T follicular helper cell (primary cell): ENCODE results near the gene PCSK2.

Experiments used
- DNase-seq: peaks from one replicate; pipeline ENCODE4 v3.0.0-alpha.2; 2020; ENCODE audit warnings: low read depth

Gene PCSK2

DNA sequence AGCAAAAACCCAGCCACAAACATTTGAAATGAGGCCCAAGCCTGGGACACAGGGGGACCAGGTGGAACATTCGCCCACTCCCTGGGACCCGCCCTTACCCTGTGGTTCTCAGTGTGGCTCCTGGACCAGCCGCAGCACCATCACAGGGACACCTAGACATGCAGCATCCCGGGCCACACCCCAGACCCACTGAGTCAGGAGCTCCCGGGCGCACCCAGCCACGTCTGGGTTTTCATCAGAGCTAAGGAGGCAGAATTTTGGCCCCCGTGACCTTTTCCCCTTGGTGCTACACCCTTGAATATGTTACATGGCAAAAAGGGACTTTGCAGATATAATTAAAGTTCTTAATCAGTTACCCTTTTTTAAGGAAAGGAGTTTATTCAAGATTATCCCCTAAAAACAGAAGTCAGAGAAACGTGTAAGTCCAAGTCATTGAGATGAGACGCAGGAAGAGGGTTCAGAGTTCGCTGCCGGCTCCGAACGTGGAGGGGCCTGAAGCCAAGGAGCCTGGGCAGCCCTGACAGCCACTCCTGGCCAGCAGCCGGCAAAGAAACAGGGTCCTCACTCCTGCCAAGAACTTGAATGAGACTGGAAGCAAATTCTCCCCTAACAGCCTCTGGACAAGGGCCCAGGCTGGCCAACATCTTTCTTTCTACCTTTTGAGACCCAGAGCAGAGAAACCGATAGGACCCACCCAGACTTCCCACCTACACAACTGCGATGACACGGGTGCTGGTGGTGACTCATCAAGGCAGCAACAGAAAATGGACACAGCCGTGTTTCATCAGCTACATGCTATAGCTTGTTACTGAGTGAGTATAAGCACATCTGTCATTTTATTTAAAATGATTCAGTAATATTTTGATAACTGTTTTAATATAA lies 279.0 kb downstream of the PCSK2 start:
- no peak for DNase-seq

DNA sequence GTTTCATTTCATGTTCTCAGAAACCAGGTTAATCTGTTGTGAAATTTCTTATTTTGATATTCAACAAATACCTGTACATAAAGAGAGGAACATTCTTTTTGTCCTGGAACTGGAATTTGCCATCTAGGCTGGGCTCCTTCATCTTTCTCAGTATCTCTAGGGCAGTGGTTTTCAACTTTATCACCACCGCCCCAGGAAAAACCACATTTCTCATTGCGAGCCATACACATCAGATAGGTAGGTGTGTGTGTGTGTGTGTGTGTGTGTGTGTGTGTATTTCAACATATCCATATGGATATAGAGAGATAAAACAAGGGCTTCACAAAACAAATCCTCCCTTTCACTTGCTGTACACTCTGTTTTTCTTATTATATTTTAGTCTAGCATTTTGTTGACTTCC lies 280.2 kb downstream of the PCSK2 start:
- no peak for DNase-seq

DNA sequence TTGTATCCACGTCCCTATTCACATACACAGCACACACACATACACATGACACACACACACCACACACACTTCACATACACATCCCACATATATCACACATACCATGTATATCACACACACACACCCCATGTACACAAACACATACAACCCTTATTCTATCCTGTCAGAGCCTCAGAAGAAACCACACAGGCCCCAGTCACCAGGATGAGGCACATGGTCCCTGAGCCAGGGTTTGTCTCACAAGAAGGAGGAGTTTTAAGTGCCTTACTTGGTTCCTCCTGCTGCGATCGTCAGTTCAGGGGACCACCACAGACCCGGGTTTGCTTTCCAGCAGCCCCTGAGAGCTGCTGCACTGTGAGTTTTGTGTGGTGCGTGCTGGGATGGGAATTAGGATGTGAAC lies 280.7 kb downstream of the PCSK2 start:
- DNase-seq: no peak

DNA sequence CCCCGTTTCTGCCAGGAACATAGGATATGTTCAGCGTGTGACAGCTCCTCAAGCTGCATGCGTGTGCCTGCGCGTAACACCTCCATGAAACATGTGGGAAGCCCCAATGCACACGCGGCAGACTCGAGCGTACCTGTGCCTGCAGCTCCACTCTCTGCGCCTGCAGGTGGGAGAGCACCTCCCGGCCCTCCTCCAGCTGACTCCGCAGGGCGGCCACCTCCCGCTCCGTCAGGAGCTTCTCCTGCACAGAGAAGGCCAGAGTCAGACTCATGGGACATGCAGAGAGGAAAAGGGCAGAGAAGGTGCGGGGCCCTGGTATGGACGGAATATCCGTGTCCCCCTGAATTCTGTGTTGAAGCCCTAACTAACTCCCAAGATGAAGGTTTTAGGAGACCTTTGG lies 281.9 kb downstream of the PCSK2 start:
- DNase-seq: no peak

DNA sequence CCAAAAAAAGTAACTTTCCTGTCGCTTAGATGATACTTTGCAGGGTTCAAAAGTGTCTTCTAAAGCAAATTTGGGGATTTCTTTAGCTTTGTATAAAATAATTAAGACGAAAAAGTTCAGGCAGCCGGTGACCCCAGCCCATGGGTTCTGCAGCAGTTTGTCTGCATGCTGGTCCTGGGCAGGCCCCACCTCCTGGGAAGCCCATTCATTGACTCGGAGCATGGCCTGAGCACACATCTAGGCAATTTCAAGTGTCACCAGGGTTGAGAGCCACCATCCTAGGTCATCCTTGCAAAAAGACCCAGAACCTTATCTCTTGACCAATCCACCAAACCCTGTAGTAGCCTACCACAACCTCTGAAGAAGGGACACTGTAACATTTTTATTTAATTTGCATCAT lies 283.7 kb downstream of the PCSK2 start:
- DNase-seq: no peak

DNA sequence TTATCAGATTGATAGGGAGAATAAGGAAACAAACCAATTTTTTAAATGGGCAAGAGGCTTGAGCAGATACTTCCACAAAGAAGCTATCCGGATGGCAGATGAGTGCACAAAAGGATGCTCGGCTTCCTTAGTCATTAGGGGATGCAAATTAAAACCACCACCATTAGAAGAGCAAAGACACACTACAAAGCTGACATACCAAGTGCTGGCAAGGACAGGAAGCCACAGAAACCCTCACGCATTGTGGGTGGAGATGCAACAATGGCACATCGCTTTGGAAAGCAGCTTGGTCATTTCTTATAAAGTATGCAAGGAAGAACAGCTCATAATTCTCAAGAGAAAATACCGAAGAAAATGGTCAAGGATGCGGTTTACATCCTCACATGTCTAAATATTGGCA lies 284.6 kb downstream of the PCSK2 start:
- no peak for DNase-seq

DNA sequence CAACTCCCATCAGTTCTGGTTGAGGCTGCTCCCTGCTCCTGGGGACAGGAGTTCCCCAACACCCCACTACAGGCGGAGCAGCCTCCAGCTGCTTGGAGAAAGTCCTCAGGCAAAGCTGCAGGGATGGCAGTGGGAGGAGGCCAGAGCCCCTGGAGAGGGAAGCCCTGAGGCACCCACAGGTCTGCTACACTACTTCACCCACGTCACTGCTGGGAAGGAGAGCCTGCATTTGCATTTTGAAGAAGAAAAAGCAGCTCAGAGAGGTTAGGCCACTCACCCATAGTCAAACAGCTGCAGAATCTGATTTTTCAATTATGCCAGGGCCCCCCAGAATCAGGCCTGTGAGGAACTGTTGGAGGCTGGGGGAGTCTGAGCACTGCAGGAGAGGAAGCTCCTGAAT lies 287.1 kb downstream of the PCSK2 start:
- DNase-seq: no peak

DNA sequence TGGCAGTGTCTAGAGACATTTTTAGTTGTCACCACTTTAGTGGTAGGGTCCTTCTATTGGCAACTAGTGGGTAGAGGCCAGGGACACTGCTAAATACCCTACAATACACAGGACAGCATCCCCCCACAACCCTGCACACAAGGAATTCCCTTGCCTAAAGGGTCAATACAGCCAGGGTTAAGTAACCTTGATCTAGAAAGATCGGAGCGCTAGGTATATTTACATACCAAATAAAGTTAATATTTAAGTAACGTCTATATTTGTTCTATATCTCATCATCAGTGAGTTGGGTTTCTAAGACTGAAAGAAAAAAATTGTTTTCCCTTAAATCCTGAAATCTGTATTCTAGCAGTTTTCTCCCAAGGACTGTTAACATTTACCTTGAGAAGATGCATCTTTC lies 288.2 kb downstream of the PCSK2 start:
- no peak for DNase-seq

DNA sequence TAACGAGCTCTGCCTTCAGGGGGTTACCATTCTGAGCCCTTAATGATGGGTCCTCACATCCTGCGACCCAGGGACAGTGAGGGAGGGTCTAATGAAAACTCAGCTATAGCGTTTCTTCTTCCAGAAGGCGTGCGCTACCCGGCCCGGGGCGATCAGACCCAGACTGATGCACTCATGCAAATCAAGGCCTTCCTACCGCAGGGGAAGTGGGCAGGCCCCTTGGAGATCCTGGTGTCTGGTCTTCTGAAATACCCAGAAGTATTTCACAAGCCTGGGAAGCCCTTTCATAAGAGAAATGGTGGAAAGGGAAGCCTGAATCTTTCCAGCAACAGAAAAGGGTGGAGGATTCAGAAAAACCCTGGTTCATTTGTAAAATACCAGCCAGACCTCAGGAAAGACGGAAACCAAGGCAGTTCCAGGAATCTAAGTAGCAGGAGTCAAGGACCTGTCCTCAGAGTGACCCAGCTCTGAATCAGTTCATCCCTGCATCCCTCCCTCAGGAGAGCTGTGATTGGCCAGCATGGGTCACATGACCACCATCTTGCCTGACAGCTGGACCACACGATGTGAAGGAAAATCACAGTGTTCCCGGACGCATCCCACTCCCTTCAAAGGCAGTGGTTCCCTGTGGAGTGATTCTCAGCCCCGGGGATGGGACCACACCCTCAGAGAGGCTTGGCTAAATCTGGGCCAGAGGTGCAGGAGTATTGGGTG lies 291.7 kb downstream of the PCSK2 start:
- DNase-seq: no peak

DNA sequence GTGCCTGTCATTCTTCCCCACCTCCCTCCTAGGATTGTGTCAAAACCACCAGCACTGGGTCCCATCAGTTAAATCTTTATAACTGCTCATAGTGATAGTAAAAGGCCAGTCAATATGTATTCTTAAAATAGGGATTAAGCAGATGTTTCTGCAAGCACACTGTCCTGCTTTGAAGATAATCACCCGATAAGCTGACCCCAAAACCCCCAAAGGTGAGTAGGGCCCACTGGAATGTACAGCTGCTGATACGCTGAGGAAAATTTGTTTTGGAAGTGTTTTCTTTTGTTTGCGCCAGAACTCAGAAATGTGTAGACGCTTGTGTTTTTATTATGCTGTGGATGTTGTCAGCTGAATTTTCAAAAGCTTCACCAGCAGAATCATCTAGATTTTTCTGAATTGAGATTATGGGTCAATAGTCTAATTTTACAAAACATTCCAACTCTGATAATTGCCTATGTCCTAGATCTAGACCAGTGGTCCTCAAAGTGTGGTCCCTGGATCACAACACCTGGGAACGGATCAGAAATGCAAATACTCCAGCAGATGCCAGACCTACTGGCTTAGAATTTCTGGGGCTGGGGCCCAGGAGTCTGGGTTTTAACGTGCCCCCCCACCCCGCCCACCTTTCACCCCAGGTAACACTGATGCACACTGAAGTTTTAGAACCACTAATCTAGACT lies 292.9 kb downstream of the PCSK2 start:
- DNase-seq: no peak

DNA sequence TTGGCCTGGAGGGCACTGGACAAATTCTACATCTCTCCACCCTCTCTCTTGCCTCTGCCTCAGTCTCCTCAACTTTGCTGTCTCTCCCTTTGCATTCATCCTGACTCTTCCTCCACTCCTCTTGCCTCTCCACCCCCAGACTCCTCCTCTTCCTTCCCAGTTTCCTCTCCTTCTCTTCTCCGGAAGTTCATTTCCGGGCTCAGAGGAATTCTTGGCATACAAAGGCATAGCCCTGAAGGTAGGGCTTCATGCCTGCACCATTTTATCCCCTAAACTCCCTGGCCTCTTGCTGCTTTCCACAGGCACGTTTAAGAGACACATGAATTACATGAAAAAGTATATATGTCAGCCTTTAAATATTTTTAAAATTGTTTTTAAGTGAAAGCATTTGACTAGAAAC lies 293.7 kb downstream of the PCSK2 start:
- no peak for DNase-seq

DNA sequence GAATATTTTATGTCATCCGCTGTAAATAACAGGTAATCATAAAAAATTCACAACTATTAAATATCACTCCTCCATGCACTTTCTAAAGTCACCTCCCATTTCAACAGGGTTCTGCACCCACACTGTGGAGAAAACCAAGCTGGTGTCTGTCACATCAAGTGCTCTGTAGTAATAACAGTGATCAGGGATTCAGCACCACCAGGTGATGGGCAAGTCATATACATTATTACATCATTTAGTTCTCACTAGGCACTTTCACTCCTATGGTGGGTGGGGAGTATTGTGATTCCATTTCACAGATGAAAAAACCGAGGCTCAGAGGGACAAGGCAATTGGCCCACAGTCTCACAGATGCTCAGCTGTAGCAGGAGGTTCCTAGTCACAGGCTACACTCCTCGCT lies 295.7 kb downstream of the PCSK2 start:
- DNase-seq: no peak

DNA sequence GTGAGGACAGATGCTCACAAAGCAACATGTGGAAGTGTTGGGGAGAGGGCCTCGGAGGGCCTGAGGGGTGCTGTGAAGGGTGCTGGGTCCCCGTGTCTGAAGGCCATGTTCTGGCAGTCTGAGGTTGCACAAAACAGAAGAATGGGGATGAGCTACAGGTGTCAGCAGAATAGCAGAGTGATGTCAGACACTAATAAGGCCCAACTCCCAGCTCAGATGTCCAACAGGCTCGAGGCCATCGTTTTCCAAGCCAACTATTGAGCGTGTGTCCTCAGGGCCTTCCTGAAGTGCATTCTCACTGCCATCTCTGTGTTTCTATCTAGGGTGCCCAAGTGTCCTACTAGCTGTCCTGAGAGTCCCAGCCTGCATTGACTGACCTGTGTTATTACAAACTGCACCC lies 296.5 kb downstream of the PCSK2 start:
- no peak for DNase-seq

DNA sequence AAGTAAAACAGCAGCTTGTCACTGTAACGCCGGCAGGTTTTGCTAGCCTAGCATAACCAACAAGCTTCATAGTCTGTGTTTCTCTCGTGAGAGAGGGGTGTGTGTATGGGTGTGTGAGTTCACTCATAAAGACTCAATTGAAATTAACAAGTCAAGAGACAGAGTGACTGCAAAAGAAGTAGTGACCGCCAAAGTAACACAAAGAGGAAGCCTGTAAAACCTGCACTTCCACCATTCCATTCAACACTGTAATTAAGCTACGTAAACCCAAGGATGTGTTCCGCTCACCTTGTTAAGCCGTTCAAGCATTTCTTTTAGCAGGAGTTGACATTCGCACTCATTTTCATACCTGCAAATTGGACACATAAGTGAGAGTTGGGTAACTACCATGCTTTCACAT lies 297.7 kb downstream of the PCSK2 start:
- DNase-seq: no peak

DNA sequence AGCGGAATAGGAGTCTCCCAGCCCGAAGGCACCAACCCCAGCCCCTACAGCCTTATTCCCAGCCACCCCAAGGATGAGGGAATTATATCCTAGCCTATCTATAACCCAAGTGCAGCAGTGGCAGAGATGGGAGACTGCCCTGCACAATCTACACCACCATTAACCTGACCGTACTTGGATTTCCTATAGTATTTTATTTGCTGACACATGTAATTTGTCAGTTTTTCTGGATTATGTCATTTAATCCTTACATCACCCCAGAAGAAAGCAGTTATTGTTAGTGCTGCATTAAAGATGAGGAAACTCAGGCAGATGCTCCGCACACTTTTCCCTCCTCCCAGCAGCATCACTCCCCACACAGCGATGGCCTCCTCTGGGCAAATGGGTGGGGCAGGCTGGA lies 298.3 kb downstream of the PCSK2 start:
- DNase-seq: no peak

DNA sequence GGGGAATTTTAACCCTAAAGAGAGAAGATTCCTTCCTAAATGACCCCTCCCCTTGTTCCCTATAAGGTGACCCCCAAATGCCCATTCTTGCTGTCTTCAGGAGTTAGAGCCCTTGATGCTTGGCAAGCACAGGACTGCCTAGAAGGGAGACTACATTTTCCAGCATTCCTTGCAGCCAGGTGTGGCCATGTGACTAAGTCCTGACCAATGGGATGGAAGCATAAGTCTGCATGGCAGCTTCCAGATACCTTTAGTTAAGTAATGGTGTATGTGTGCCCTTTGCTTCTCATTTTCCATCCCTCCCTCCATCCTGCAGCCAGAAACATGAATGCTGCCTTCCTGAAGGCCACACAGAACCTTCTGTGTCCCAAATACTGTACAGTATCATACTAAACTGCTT lies 298.8 kb downstream of the PCSK2 start:
- no peak for DNase-seq

DNA sequence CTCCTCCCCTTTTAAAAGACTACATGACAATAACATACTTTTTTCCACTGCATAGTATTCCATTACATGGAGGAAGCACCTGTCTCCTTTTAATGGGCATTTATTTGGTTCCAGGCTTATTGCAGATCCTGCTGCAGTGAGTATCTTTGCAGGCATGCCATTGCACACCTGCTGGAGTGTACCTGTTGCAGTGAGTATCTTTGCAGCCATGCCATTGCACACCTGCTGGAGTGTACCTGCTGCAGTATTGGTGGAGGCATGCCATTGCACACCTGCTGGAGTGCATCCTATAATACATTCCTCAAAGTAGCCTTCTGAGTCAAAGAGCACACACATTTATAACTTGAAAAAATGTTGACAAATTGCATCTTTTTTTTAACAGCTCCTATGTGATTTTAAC lies 302.7 kb downstream of the PCSK2 start:
- DNase-seq: no peak

DNA sequence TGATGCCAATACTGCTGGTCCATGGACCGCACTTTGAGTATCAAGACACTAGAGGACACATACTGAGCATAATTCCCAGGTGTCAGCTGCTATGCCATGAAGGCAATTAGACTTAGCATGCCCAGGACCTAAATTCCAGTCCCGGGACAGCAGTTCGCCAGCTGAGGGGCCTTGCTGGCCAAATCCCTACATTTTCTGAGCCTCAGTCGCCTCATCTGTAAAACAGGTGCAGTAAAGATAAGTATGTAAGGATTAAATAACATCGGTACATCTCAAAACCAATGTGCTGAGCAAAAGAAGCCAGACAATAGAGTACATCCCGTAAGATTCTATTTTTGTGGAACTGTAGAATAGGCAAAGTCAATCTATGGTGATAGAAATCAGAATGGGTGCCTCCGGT lies 303.3 kb downstream of the PCSK2 start:
- DNase-seq: no peak

DNA sequence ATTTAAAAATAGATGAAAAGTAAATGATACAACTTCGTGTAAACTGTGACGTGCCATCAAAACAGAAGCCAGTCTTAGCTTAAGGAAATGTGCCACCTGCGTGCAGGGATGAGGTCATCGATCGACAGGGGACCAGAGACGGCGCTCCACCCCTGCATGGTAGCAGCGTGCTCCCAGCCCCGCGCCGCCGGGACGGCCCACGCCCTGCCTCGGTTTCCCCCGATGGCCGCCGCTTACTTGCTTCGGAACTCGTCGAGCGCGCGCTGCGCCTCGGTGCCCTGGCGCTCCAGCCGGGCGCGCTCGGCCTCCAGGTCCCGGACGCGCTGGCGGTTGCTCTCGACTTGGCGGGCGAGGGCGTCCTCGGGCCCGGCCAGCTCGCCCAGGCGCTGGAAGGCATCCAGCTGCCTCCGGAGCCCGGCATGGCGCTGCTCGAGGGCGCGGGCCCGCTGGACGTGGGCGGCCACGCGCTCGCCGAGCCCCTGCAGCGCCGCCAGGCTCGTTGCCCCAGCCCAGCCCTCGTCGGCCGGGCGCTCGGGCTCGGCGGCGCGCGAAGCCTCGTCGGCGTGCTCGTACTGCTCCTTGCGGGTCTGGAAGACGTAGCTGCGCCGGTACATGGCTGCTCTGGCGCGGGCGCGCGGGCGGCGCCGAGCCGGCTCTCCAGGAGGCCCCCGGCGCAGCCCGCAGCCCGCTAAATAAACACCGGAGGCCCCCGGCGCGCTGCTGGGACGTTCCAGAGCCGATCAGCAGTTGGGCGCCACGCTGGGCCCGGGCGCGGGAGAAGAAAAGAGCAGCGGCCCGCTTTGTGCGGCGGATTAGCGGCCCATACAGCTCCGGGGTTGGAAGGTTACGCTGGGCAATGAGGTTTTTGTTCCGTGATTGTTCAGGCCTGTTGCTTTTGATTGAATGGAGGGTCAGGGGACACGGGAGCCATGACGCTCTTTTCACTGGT lies 304.1 kb downstream of the PCSK2 start, which contains the start of gene BFSP1:
TSS of gene BFSP1 (minus strand) at position 664 of the 949 bp plus-strand sequence. CDS start at position 614, 50 bp downstream.
- no peak for DNase-seq

DNA sequence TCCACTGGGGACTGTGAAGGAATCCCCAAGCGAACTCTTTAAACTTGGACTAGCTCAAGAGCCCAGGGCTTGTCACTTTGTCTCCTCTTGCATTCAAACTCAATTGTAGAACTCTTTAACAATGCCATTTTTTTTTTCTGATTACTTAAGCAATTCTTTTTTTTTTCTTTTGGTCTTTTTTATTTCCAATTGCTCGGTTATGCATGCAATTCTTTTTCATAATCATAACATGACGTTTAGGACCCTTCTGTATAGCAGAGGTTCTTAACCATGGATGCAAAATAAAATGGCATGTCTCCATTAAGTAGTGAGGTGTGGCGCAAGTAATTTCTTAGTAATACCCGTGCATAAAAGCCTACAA lies 304.8 kb downstream of the PCSK2 start:
- DNase-seq: no peak

DNA sequence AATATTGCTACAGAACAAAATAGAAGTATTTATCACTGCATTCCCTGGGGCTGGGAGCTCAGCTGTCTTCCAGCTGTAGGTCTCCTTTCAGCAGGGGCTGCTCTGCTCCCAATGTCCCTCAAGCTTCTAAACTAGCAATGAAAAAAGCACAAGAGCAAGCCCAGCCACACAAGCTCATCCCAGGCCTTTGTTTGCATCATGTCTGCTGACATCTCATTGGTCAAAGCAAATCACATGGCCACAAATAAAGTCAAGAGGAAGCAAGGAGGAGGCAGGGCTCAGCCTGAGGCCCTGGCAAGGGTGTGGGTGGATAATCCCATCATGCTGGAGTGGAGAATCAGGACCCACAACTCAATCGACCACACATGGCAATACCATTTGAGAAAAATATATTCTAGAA lies 306.6 kb downstream of the PCSK2 start:
- DNase-seq: no peak

DNA sequence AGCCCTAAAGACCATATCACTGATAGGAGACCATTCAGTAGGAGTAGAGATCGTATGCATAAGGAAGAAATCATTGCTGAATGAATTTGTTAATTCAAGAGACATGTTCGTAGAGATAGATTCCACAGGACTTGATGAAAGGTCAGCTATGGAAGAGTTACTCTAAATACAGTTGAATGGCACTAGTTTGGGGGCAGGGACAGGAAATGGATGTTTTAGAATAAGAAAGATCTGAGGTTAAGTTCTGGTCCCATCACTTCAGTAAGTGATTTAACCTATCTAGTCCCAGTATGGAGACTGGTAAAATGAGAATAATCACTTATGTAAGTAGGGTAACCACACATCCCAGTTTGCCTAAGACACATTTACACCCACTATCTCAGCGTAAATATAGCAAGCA lies 307.2 kb downstream of the PCSK2 start:
- no peak for DNase-seq
